HG03108 (cell line): ENCODE data around the gene KIF23.
"Not testable (repeated sequence)": the region's sequence is repeated elsewhere in the genome, so short reads cannot be mapped to it uniquely, and the experiment has no call there.

Experiments
- ATAC-seq: cut with Tn5 transposase; IDR thresholded peaks from one replicate; pipeline ENCODE4 v1.9.1; 2021; ENCODE audit warnings: moderate library complexity; ENCODE audit not compliant: unreplicated experiment

The KIF23 gene

DNA sequence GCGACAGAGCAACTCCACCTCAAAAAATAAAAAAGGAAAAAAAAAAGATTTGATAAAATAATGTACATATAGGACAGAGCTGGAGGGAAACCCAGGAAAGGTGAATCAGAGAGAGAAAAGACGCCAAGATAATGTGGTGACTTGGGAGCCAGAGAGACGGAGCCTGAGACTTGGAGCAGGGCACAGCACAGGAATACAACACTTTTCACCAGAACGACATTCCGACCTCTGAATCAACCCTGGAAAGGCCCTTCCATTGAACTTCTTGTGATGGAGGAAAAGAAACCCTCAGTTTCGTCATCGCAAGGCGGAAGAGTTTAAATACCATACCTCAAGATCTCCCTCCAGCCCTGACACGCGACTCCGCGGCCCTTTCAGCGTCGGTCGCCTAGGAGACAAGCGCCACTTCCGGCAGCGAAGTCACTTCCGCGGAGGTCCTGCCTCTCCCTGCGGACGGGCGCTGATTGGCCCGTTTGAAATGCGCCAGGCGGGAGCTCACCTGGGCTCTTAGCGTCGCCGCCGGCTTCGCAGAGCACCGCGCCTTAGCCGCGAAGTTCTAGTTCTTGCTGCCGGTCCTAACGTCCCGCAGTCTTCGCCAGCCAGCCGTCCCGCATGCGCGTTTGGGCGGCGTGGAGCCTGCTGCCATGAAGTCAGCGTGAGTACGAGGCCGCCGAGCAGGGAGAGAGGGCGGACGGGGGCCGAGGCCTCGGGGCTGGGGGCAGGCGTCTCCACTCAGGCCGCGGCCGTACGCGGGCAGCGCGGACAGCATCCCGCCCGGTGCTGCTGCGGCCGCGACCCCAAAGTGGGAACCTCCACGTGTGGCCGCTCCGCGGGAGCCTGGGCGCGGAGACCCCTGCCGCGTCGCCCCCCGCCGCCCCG, at the start of gene KIF23:
Gene KIF23, plus strand, starts transcription at position 528 of the 879 bp plus-strand sequence. Its CDS starts 117 bp downstream, at position 645.
- ATAC-seq: peak; percentile 93

DNA sequence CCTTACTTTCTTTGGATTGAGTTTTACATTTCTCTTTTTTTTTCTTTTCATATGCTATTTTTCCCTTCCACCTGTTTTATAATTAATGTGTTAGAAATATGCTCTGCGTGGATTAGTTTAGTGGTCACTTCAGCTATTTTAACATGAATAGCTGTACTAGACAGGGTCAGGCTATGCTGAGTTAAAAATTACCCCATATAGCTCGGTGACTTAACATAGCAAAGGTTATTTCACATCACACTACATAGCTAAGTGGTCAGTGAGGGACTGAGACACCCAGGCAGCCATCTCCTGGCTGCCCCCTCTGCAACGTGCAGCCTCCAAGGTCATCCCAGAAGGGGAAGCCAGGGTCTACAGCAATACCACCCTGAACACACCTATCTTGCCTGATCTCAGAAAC, 46.9 kb upstream of the KIF23 start:
- ATAC-seq: no peak

DNA sequence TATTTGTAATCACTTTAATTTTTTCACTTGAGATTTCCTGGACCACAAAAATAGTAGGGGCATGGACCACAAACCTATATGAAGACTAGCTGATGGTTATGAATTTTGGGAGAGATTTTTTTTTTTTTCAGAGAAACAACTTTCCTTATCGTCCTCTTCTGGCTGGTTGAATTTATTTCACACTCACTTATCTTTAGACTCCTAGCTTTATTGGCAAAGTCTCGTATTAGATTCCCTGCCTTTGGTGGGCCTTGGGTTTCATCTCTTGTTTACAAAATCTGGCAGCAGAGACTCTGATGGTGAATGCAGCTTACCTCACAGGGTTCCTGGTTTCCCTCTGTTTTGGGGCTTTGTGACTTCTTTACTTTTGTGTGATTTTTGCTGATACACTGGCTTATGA, 44.5 kb upstream of the KIF23 start:
- no peak for ATAC-seq

DNA sequence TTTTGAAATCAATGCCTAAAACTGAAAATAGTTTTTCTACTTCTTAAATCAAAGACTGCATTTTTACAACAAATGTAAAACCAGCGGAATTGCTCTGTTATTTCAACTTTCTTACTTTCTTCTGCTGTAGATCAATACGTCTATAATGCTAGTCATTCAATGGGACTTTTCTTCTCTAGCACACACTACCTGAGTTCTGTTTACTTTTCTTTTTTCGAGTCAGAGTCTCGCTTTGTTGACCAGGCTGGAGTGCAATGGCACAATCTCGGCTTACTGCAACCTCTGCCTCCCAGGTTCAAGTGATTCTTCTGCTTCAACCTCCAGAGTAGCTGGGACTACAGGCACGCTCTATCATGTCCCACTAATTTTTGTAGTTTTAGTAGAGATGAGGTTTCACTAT, 40.7 kb upstream of the KIF23 start:
- ATAC-seq: no peak

DNA sequence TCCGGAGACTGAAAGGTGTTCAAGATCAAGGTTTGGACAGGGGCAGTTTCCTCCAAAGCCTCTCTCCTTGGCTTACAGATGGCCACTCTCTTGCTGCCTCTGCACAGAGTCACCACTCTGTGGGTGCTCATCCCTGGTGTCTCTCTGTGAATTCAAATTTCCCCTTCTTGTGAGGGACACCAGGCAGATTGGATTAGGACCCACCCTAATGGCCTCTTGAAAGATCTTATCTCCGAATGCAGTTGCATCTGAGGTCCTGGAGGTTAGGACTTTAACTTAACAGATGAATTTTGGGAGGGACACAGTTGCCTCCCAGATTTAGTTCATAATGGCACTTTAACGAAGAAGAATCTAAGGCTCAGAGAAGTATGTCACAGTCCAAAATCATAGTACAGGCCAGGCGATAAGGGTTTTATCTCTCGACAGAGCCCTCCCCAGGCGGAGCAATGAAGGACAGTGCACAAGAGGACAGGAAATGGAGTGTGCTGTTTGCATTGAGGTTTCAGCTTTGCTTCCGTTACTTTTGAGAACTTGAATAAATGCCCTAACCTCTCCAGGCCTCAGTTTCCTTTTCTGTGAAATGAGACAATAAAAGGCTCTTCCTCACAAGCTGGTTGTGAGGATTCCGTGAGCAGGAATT, 38.9 kb upstream of the KIF23 start:
- no peak for ATAC-seq

DNA sequence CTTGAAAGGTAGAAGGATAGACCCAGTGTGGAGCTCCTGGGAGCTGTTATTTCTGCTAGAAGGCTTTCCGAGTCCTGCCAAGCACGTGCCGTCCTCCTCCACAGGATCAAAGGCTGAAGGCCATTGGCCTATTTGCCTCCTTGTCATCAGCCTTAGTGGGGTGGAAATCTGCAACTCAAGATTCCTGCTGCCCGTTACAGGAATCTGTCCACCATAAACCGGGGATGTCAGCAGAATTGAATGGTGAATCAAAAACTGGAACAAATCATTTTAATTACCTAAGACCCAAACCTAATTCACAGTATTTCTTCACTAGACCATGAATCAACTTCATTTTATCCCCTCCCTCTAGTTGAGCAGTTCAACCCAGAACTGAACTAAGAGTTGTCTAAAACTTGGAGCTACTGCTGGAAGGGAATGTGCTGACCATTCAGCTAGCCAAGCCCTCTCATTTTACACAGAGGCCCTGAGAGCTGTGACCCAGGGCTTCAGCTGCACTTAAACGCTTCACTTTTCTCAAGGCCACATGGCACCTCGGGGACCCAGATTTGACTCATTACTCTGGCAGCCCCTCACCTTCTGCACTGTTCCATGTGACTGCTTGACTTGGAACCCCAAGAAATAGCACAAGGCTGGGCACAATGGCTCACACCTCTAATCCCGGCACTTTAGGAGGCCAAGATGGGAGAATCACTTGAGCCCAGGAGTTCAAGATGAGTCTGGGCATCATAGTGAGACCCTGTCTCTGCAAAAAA, 36.8 kb upstream of the KIF23 start:
- no peak for ATAC-seq

DNA sequence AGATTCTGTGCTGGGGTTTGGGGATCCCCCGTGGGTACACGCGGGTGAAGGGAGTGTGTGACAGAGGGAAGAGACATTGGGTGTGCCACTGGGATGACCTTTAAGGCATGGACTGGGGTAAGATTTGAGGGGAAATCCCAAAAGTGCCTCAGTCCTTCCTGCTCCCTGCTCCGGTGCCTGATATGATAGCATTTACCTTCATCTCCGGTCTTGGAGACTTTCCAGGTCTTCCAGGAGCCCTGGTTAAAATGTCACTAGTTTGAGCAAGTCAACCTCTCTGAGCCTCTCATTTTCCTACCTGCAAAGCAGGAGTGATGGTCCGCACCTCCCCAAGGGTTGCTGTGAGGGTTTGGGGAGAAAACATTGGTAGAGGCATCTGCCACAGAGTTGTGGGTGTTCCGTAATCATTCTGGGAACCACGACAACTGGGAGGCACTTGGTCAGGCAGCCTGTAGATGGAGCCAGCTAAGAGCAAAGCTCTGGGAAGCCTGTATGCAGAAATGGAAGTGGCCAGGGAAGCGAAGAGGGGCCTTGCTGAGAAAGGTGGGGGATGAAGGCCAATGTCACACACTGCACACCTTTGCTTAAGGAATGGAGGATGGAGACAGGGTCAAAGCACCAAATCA, 33.9 kb upstream of the KIF23 start:
- ATAC-seq: no peak

DNA sequence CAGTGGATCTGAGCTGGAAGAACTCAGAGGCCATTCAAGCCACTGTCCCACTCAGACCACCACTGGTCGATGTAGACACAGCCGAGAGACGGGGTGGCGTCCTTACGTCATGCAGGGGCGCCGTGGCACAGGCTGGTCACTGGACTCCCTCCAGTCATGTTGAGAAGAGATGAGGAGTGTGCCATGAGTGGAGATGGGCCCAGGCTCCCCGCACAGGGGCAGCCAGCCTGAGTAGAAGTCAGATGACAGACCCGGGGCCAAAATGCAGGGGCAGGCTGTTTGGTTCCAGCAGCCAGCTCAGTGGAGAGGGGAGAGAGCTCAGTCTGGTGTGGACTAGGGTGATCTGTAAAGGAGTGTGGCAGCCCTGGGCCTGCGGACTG, 33.4 kb upstream of the KIF23 start:
- no peak for ATAC-seq

DNA sequence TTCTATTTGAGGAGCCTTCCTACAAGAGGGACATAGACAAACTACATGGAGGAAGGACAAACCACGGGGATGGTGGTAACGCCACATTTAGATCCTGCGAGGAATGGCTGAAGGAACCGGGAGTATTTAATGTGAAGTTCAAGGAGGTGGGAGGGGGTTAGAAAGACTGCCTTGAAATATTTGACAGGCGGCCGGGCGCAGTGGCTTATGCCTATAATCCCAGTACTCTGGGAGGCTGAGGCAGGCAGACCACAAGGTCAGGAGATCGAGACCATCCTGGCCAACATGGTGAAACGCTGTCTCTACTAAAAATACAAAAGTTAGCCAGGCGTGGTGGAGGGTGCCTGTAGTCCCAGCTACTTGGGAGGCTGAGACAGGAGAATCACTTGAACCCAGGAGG, 32.0 kb upstream of the KIF23 start:
- not testable (repeated sequence) for ATAC-seq

DNA sequence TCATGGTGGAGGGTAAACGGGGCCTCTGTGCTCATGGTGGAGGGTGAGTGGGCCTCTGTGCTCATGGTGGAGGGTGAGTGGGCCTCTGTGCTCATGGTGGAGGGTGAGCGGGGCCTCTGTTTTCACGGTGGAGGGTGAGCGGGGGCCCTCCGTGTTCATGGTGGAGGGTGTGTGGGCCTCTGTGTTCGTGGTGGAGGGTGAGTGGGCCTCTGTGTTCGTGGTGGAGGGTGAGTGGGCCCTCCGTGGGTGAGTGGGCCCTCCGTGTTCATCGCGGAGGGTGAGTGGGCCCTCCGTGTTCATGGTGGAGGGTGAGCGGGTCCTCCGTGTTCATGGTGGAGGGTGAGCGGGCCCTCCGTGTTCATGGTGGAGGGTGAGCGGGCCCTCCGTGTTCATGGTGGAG, 30.1 kb upstream of the KIF23 start:
- ATAC-seq: not testable (repeated sequence)

DNA sequence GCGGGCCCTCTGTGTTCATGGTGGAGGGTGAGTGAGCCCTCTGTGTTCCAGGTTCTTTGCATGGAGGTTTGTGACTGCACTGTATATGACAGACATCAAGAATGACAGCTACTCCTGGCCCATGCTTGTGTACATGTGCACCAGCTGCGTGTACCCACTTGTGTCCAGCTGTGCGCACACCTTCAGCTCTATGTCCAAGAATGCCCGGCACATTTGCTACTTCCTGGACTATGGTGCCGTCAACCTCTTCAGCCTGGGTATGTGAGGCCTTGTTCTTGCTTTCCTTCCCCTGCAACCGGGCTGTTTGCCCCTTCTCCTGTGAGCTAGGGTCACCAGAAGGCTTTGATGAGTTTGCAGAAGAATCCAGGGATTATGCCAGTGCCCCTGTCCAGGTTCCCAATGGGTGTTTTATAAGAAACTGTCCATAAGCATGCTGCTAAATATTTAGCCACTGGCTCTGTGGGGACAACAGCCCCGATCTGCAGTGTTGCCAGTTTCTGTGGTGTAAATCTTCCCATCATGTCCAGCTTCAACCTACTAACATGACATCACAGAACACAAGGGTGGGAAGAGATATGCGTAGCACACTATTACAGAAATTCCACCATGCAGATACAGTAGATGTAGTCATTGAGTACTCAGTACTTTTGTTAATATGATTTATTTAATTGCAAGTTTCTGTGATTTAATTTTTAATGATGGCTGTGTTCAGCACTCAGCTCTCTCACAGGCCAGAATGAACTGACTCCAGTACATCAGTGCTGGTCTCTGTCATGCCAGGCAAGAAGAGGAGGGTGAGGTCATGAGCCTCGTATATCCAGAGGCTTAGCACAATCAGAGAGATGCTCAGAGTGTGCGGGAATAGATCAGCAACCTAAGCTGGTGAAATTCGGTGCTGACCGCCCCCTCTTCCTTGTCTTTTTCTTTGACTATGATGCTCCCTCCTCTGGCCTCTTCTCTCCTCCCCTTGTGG, 29.2 kb upstream of the KIF23 start:
- no peak for ATAC-seq

DNA sequence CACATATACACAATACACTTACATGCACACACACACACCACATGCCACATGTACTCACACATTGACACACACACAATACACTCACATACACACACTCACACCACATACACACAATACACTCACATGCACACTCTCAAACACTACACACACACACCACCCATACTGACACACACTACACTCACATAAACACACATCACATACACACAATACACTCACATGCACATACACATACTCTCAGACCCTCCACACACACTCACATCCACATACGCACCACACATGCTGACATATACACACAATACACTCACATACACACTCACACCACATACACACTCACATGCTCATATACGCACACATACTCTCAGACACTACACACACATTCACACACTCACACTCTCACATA, 28.3 kb upstream of the KIF23 start:
- no peak for ATAC-seq

DNA sequence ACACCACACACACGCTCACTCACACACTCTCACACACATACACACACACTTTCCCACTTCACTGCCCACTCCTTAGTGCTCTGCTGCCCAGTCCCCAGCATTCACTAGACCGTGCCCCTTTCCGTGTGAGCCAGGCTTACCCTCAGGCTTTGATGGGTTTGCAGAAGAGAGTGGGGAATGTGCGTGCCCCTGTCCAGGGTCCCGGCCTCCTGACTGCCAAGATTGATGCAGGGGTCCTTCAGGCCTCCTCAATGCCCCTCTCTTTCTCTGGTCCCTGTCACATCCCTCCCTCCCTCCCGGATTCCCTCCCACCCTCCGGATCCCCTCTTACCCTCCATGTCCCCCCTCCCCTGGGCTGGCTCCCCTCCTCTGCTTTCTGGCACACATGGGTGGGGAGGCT, 27.9 kb upstream of the KIF23 start:
- no peak for ATAC-seq

DNA sequence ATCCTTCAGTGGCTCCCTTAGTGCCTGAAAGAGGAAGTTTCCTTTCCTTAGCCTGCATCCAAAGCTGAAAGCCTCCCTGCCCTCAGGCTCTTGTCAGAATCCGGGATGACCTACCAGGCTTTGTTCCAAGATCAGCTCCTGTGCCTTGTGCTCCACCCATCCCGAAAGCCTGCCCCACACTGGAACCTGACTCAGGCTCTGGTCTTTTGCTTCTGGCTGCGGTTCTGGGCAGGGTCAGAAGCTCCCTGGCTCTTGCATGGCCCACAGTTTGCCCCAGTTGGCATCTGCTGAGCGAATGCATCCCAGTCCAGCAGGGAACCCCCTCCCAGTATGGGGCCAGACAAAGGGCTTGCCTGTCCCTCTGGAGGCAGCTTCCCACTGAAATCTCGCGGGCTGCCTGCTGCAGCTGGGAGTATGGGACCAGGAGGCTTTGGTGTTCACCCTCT, 25.9 kb upstream of the KIF23 start:
- no peak for ATAC-seq

DNA sequence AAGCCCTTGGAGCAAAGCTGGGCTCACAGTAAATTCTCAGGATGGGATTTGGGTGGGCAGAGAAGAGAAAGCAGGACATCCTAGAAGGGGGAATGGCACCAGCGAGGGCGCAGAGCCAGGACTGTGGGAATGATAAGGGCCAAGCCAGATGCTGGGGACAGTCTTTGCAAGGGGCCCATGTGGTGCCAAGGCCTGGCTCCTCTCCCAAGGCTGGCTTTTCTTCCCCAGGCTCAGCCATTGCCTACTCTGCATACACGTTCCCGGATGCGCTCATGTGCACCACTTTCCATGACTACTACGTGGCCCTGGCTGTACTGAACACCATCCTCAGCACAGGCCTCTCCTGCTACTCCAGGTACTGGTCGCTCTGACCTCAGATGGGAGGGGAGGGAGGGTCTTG, 24.7 kb upstream of the KIF23 start:
- no peak for ATAC-seq

DNA sequence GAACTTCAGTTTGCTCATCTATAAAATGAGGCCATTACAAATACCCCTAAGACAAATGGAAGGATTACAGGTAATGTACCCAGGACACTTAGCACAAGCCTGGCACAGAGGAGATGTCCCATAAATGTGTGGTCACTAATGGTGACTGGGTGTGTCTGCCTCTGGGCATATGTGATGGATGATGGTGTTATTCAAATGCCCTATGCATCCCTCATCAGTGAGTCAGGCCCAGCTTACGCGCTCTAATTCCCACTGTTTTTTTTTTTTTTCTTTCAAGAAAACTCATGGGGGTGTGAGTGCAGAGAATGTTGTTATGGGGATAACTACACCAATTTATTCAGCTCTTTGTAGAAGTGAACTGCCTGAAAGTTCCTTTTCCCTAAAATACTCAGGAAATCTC, 23.6 kb upstream of the KIF23 start:
- ATAC-seq: no peak

DNA sequence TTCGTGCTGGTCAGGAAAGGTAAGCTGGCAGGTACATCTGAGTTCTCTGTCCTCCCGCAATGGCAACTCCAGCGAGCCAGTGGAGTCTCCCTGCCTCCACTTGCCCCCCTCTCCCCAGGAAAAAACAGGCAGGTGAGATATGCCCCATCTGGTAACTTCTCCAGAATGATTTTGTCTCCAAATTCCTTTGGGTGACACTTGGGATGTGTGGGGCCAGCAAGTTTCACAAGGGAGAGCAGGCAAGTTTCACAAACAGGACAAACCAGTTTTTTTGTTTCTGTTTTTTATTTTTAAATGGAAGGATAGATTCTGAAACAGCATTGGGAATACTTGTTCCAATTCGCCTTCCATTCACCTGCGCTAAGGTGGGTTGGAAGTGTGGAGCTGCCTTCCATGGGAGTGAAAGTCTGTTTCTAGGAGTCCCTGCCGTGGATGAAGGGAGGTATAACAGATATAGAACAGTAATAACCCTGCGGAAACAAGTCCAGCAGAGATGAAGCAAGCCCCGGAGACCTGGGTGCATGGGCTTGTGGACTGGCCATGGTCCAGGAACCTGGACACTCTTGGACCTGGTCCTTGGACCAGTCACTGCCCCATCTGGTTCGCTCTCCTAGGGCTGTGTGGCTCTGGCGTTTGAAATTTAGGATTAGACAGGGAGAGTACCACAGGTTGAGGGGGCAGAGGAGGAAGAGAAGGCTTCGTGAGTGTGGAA, 22.9 kb upstream of the KIF23 start:
- no peak for ATAC-seq

DNA sequence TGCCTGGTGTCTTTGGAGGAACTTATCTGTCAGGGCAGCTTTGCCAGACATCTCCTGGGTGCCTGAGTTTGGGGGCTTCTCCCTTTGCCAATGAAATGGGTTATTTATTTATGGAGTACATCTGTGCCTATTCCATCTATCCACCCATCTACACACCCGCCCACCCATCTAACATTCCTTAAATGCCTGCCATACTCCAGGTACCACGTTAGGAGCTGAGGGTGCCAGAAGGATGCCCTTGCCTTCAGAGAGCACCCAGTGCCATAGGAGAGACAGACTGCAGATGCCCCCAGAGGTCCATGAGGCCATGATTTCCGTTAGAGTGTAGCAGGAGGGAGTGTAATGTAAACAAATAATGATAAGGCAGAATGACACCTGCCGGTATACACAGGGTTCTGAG, 21.8 kb upstream of the KIF23 start:
- no peak for ATAC-seq

DNA sequence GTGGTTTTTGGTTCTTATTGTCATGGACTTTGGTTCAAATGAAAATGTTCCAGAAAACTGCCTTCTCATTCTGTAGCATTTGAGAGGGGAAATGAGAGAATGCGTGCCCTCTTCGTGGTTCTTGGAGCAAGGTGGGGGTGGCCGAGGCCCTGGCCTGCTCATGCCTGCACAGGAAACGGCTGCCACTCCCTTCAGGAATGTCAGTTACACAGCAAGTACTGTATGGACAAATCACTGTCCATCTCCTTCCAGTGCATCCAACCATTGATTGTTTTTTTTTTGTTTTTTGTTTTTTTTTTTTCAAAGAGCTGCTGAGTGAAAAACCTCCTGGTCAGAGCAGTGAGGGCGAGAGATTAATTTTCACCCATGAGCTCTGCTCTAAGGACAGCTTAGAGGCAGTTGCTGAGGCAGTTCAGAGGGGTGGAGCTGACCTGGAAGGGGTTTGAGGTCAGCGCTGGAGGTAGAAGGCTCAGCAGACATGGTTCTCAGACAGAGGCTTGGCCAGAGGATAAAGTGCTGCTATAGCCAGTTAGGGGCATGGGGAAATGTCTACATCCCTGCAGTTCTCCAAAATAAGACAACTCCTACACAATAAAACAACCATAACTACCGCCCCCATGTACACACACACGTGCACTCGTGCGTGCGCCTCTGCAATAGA, 20.2 kb upstream of the KIF23 start:
- no peak for ATAC-seq
